Pancreas (tissue), 10 donors: Measurements from ENCODE around the gene DGKQ. TPM values are rescaled to one million over a fixed set of nuclear protein-coding genes. Genes with fewer than 3 reads are reported as not detected.

Experiments
- ATAC-seq, 4 donors: fragments of 200-7000 bp; cut with Tn5 transposase; one replicate each; pipeline versions ENCODE4 v1.8.0 to v1.9.1; 2020; ENCODE audit warnings: mild to moderate bottlenecking in 4 of 4, moderate library complexity in 4 of 4
- DNase-seq, 6 donors: peaks; one replicate each; pipeline ENCODE4 v3.0.0-alpha.2; 2020
- FAIRE-seq: peaks from 2 replicates; lab custom pipeline; 2012; peaks lifted over from hg19 to GRCh38; lab: Jason Lieb, UNC
- H3K27ac ChIP-seq, 4 donors: fragments of 200-600 bp; sonication (generic); 1 replicate in 3 of 4; 2 replicates in 1 of 4; pipeline versions ENCODE4 v1.5.0 to v1.8.0; 2020
- H3K27me3 ChIP-seq, 4 donors: fragments of 200-600 bp; one replicate each; pipeline ENCODE4 v1.8.0; 2021
- H3K36me3 ChIP-seq, 3 donors: fragments of 200-600 bp; sonication (generic) in 1 of 3; one replicate each; pipeline versions ENCODE4 v1.5.0 to v1.8.0; 2020 to 2021
- H3K4me1 ChIP-seq, 3 donors: fragments of 200-600 bp; one replicate each; pipeline ENCODE4 v1.8.0; 2021
- H3K4me3 ChIP-seq, 4 donors: fragments of 200-600 bp; sonication (generic) in 2 of 4; one replicate each; pipeline versions ENCODE4 v1.5.0 to v1.8.0; 2020 to 2021
- H3K9me3 ChIP-seq, 4 donors: fragments of 200-600 bp; one replicate each; pipeline ENCODE4 v1.8.0; 2021
- CTCF ChIP-seq, 4 donors: fragments of 200-600 bp; sonication (generic) in 3 of 4; IDR thresholded peaks; one replicate each; pipeline versions ENCODE4 v1.5.0 to v1.8.0; 2021; ENCODE audit warnings: antibody characterized with exemption in 4 of 4
- WGBS, 2 donors: extraction: QIAGEN DNeasy Blood & Tissue Kit; methylation state at CpG; one replicate each; pipeline ENCODE4 v1.1.7; 2013; 5-methylcytosine and 5-hydroxymethylcytosine counted together
- intact Hi-C, 3 donors: fragments of 100-400 bp; cut with DNase I; formaldehyde crosslinking; loops; one replicate each; pipeline versions ENCODE4 v1.11.1 to v1.14.2; 2022
- polyA plus RNA-seq, 2 donors: library from polyadenylated mRNA; stranded (reverse); fragments of 200-250 nt; gene quantifications; one replicate each; pipeline ENCODE4 v1.2.3, GENCODE V29; 2013
- total RNA-seq, 6 donors: library from RNA; stranded (reverse); fragmentation: NEBNext Ultra II Directional in 4 of 6; extraction: Animal tissue kit (Norgen Biotek cat#: 25700) in 4 of 6; gene quantifications; one replicate each; pipeline versions ENCODE4 v1.2.1 to v1.2.4, GENCODE V29; 2021 to 2023
- donor health status: healthy with polysubstance abuse.
- donor health status: DM: no; HTN: no; CAD: no; lungs with moderate emphysema.
- donor health status: DM: no; HTN: no; CAD: no.
- donor health status: control.
- donor health status: control.
- donor health status: Bipolar disorder and iron deficiency.
- donor health status: DM: yes; HTN: yes; CAD: no.
- donor health status: DM: no; HTN: no; CAD: no.
- donor health status: DM: no; HTN: no; CAD: no.
- donor health status: DM: yes; HTN: yes; CAD: no.

Gene DGKQ
- total and polyA plus RNA-seq, 8 donors: 5.7 to 11.7 (median 9.0) TPM

DNA sequence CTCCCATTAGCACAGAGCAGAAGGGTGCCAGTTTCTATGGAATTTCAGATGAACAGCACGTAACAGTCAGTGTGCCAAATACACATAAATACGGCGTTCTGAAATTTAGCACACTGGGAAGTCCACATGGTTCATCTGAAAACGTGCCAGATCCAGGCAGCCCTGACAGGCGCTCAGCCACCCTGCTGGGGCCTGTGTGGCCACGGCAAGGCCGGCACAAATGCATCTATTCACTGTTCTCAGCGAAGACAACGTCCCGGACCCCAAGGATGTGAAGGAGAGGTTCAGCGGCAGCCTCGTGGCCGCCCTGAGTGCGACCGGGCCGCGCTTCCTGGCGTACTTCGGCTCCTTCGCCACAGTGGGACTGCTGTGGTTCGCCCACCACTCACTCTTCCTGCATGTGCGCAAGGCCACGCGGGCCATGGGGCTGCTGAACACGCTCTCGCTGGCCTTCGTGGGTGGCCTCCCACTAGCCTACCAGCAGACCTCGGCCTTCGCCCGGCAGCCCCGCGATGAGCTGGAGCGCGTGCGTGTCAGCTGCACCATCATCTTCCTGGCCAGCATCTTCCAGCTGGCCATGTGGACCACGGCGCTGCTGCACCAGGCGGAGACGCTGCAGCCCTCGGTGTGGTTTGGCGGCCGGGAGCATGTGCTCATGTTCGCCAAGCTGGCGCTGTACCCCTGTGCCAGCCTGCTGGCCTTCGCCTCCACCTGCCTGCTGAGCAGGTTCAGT lies 15.6 kb downstream of the DGKQ start:
- intact Hi-C loops: no loop called here
- H3K27me3 ChIP-seq: no peaks in the 10 kb centered on the region
- DNase-seq (peak in 4 of 6 donors; percentile 2 to 67 (median 32)), ATAC-seq (no peak), FAIRE-seq (no peak)
- no peaks in the 10 kb centered on the region for H3K9me3 ChIP-seq
- H3K4me1 ChIP-seq: no peaks in the 10 kb centered on the region
- H3K4me3 ChIP-seq: no peak overlapping the region
- TF ChIP-seq CTCF (IDR thresholded peaks at IDR 0.05): no peak
- no peaks in the 10 kb centered on the region for H3K36me3 ChIP-seq
- 94 to 95% methylated on average over 45 of the region's 45 CpGs for WGBS, 2 donors
- H3K27ac ChIP-seq: no peak overlapping the region

- H3K9me3 ChIP-seq: no peaks in the 10 kb centered on the region
- FAIRE-seq (no peak), ATAC-seq (no peak), DNase-seq (no peak)
- no peaks in the 10 kb centered on the region for H3K36me3 ChIP-seq
- no peak for TF ChIP-seq CTCF (IDR thresholded peaks at IDR 0.05)
- intact Hi-C loops: no loop called here
- no peak overlapping the region for H3K4me3 ChIP-seq
- H3K4me1 ChIP-seq: no peaks in the 10 kb centered on the region
- WGBS, 2 donors: 78 to 83% methylated on average over 8 of the region's 8 CpGs
- no peak overlapping the region for H3K27ac ChIP-seq
- H3K27me3 ChIP-seq: no peaks in the 10 kb centered on the region
Observed at GRCh38 chr4:957231-957580, 16.2 kb downstream of the DGKQ start.

- TF ChIP-seq CTCF (IDR thresholded peaks at IDR 0.05): no peak
- H3K9me3 ChIP-seq: no peaks in the 10 kb centered on the region
- H3K27me3 ChIP-seq: no peaks in the 10 kb centered on the region
- H3K27ac ChIP-seq: no peak overlapping the region
- FAIRE-seq (no peak), DNase-seq (peak in 2 of 6 donors; percentile 1 to 49), ATAC-seq (no peak)
- no peak overlapping the region for H3K4me3 ChIP-seq
- intact Hi-C loops: no loop called here
- H3K36me3 ChIP-seq: no peaks in the 10 kb centered on the region
- no peaks in the 10 kb centered on the region for H3K4me1 ChIP-seq
- WGBS, 2 donors: 79 to 82% methylated on average over 14 of the region's 14 CpGs
Observed at GRCh38 chr4:956531-957230, 16.7 kb downstream of the DGKQ start.

DNA sequence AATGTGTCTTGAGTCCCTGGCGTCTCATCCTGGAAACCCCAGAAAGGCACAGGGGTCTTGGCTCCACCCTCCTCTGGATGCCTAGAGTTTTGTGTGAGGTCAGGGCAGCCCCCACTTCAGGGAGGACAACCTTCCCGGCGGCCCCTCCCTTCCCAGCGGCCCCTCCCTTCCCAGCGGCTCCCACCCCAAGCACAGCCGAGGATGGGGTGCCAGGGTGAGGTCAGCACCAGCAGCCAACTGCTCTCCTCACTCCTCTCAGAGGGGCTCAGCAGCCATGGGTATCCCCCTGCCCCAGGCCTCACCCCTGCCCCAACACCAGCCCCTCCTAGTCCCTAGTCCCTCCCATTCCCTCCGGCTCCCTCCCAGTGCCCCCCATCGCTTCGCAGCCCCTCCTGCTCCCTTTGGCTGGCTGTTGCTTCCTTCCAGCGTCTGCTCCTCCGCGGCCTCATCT lies 17.4 kb downstream of the DGKQ start:
- Histone ChIP-seq H3K4me3 (no peak overlapping the region), H3K9me3 (no peaks in the 10 kb centered on the region), H3K27me3 (no peaks in the 10 kb centered on the region), H3K27ac (no peak overlapping the region), H3K36me3 (no peaks in the 10 kb centered on the region), H3K4me1 (no peaks in the 10 kb centered on the region)
- 84 to 91% methylated on average over 10 to 12 of the region's 12 CpGs for WGBS, 2 donors
- no peak for TF ChIP-seq CTCF (IDR thresholded peaks at IDR 0.05)
- FAIRE-seq (no peak), DNase-seq (peak in 2 of 6 donors; percentile 1 to 44), ATAC-seq (no peak)
- intact Hi-C loops: no loop called here
